CD4-positive, alpha-beta T cell treated with Interleukin-6 for 4 hours (primary cell): ENCODE results near the gene TM9SF1.
A peak's percentile ranks its signal among the peaks of the same experiment; 100 is the strongest.
"Not testable (repeated sequence)": the region's sequence is repeated elsewhere in the genome, so short reads cannot be mapped to it uniquely, and the experiment has no call there.

Experiments used
- DNase-seq: peaks from one replicate; pipeline ENCODE4 v3.0.0-alpha.2; 2020; ENCODE audit warnings: mixed read lengths

Gene TM9SF1

DNA sequence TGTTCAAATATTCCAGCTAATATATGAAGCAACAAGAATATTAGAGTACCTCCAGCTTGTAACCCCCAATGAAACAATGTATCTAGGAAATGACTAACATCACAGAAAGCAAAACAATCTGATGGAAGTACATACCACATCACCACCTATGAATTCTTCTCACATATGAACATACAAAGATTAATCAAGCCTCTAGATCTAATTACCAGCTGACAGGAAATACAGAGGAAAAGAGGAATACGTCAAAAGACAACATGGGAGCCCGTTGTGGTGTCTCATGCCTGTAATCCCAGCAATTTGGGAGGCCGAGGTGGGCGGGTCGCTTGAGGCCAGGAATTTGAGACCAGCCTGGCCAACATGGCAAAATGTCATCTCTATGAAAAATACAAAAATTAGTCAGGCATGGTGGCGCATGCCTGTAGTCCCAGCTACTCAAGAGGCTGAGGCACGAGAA is 29.4 kb upstream of the TM9SF1 start:
- DNase-seq: no peak

DNA sequence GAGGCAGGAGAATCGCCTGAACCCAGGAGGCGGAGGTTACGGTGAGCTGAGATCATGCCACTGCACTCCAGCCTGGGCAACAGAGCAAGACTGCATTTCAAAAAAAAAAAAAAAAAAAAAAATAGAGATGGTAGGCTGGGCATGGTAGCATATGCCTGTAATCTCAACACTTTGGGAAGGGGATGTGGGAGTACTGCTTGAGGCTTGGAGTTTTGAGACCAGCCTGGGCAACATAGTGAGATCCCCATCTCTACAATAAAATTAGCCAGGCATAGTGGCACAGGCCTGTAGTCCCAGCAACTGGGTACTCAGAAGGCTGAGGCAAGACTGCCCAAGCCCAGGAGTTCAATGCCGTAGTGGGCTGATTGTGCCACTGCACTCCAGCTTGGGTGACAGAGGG is 27.7 kb upstream of the TM9SF1 start:
- not testable (repeated sequence) for DNase-seq

GRCh38 chr14:24219521-24219920 is 24.3 kb upstream of the TM9SF1 start:
- no peak for DNase-seq

DNA sequence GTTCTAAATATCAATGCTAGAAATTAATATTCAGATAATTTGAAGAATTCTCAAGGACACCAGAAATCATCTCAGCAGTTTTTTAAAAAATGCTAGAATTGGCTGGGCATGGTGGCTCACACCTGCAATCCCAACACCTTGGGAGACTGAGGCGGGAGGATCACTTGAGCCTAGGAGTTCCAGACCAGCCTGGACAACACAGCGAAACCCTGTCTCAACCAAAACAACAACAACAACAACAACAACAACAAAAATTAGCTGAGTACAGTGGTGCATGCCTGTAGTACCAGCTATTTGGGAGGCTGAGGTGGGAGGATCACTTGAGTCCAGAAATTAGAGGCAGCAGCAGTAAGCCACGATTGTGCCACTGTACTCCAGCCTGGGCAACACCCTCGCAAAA is 23.8 kb upstream of the TM9SF1 start:
- DNase-seq: no peak

DNA sequence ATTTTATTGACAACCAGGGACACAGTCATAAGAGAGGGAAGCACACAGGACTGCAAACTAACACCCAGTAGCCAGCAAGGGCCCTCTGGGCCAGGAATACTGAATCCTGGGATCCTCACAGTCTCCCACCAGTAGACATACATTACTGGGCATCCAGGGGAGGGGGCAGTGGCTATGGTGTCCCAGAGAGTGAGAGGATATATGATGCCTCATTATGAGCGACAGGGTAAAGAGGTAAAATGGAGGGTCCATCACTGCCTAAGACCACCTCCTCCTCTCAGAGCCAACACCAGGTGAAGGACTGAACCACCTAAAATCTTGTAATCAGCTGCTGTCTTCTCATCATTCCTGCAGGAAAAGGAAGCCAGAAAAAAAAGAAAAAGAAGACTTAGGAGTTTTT is 21.6 kb upstream of the TM9SF1 start:
- not testable (repeated sequence) for DNase-seq

- no peak for DNase-seq
Measured at GRCh38 chr14:24216345-24216699, 21.1 kb upstream of the TM9SF1 start.

GRCh38 chr14:24215495-24216344 is 20.5 kb upstream of the TM9SF1 start, which contains the start of gene MDP1:
Gene MDP1 (minus strand): TSS chr14:24216066. CDS start chr14:24215955, 111 bp downstream.
- DNase-seq: peak; percentile 89

DNA sequence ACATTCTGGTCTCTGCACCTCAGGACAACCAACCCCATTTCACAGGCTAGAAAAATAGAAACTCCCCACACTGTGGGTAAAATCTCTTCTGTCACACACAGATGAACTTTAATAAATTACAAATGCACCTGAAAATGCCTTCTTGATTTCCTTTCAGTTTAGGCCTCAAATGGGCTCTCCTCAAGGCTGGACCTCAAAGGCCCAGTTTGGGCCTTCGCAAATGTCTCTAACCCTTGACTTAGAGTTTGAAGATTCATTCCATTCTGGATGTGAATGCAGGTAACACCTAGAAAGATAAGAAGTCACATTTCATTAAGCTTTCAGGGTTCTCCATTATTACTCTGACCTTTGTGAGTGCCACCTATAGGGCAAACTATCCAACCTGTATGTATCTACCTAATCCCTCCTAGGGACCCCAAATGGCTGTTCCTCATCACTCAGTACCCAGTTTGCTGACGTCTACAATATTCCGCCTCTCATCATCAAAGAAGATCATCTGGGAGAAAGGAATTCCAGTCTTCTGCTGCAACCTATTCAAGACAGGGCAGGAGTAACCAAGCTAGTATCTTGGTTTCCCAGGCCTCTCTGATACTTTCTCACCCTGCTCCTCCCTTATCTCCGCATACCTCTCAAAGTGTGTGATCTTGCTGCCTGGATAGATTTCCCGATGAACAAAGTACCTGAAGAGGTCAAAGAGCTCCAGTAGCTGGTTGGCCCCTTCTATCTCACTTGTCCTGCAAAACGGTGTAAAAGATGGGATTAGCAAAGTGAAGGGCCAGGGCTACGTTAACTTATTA is 18.8 kb upstream of the TM9SF1 start:
- DNase-seq: no peak

GRCh38 chr14:24212924-24213865 is 18.0 kb upstream of the TM9SF1 start, which contains the start of gene CHMP4A:
Gene CHMP4A (minus strand): TSS chr14:24213488. CDS start chr14:24213439, 49 bp downstream.
- peak; percentile 96 for DNase-seq

- no peak for DNase-seq
Measured at GRCh38 chr14:24211311-24211710, 16.1 kb upstream of the TM9SF1 start.

GRCh38 chr14:24207625-24208024 is 12.4 kb upstream of the TM9SF1 start:
- DNase-seq: no peak

DNA sequence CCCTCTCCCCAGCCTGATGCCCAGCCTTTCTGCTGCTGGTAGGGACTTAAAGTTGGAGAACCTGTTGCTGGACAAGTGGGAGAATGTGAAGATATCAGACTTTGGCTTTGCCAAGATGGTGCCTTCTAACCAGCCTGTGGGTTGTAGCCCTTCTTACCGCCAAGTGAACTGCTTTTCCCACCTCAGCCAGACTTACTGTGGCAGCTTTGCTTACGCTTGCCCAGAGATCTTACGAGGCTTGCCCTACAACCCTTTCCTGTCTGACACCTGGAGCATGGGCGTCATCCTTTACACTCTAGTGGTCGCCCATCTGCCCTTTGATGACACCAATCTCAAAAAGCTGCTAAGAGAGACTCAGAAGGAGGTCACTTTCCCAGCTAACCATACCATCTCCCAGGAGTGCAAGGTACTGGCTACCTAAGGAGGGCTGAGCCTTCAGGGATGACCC is 11.9 kb upstream of the TM9SF1 start:
- DNase-seq: no peak

DNA sequence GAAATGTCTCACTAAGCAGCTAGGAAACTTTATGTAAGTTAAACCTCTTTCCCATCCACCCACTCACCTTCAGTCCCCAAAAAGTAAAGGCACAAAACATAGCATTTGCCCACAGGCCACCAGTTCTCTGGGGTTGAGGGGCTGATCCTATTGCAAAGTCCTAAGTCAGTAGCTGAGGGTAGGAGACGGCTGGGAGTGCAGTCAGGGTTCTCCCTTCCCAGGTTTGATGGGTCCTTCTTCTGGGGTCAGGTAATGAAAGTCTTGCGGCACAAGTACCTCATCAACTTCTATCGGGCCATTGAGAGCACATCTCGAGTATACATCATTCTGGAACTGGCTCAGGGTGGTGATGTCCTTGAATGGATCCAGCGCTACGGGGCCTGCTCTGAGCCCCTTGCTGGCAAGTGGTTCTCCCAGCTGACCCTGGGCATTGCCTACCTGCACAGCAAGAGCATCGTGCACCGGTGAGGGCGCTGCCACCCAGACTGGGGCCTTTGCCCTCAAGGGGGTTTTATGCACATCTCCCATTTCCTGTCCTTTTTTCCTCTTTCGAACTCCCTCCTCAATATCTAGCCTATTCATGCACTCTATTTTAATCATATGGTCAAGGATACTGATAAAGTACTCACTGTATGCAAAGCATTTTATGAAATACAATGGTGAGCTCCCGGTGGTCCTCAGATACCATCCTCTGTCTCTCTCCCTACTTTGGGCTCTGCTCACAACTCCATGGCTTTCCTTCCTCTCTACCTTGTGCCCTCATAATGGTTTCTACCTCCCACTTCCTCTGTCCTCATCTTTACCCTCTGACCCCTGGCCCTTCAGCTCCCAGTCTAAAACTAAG is 11.2 kb upstream of the TM9SF1 start:
- no peak for DNase-seq

DNA sequence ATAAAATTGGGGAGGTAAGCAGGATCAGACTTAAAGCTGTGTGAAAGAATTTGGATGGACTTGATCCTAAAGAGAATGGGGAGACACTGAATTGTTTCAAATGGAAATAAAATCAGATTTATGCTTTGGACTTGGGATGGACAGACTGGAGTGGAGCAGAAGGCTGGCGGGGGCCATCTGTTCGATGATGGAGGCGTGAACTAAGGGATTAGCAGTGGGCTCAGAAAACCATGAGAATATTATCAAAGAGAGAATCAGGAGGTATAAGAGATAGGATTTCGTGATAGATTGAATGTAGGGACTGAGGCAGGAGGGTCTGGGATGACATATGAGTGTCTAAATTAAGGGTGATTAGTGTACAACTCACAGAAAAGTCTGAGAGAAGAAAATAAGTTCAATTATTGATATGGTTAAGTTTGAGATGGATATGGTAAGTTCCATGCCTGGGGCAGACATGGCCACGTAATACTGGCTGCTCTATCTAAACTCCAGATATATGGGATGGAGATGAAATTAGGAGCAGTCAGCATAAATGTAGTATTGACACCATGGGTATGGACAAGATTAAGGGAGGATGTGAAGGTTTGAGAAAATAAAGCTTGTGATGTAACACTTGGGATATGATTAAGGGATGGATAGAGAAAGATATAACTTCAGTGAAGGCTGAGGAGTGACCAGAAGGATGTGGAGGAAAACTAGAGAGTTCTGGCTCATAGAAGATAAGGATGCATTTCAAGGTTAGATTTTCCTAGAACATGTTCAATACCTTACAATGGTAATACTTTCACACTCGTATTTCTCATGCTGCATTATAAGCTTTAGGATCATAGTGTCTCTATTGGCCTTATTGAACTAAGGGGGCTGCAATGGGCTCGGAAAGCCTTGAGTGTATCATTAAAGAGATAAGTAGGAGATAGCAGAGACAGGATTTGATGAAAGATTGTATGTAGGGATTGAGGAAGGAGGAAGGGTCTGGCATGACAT is 9.2 kb upstream of the TM9SF1 start:
- DNase-seq: no peak

DNA sequence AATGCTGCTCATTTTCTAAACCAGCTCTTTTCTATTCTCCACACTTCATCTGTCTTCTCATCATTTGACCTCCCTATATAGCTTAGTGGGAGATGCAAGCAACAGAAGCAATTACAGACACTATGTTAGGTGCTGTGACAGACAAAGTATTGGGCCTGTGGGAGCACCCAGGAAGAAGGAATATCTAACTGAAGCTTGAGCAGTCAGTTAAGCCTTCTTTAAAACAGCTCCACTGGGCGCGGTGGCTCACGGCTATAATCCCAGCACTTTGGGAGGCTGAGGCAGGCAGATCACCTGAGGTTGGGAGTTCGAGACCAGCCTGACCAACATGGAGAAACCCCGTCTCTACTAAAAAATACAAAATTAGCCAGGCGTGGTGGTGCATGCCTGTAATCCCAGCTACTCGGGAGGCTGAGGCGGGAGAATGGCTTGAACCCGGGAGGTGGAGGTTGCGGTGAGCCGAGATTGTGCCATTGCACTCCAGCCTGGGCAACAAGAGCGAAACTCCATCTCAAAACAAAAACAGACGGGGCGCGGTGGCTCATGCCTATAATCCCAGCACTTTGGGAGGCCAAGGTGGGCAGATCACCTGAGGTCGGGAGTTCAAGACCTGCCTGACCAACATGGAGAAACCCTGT is 8.1 kb upstream of the TM9SF1 start:
- DNase-seq: not testable (repeated sequence)

DNA sequence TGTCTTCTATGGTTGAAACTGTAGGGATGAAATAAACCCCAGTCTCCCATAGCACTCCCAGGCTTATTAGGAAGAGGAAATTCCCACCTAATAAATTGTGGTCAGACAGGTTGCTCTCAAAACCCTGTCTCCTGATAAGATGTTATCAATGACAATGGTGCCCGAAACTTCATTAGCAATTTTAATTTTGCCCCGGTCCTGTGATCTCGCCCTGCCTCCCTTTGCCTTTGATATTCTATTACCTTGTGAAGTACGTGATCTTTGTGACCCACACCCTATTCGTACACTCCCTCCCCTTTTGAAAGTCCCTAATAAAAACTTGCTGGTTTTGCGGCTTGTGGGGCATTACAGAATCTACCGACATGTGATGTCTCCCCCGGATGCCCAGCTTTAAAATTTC is 7.3 kb upstream of the TM9SF1 start:
- DNase-seq: not testable (repeated sequence)

GRCh38 chr14:24198814-24199524 is 3.7 kb upstream of the TM9SF1 start:
- DNase-seq: no peak

DNA sequence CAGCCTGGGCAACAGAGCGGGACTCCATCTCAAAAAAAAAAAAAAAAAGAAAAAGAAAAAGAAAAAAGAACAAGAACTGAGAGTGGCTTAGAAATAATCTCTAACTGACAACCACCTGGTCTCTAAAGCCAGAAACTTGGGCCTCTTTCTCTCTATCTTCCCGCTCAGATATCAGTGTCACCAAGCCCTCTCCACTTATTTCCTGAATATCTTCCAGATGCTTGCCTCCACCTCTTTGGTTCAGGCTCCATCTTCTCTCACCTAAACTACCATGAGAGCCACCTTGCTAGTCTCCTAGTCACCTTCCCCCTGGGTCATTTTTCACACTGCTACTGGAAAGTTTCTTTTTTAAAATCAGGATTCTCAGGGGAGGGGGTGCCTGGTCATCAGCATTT is 1.8 kb upstream of the TM9SF1 start:
- DNase-seq: no peak
